GM21526 (cell line): ENCODE measurements around the gene FHIT.
A peak's percentile ranks its signal among the peaks of the same experiment; 100 is the strongest.
"Not testable (repeated sequence)": the region's sequence is repeated elsewhere in the genome, so short reads cannot be mapped to it uniquely, and the experiment has no call there.

Source experiments
- ATAC-seq: cut with Tn5 transposase; IDR thresholded peaks from one replicate; pipeline ENCODE4 v1.9.1; 2021; ENCODE audit warnings: moderate library complexity; ENCODE audit not compliant: unreplicated experiment, low FRiP score

FHIT gene

GRCh38 chr3:61231693-61232092, 19.6 kb downstream of the FHIT start:
- no peak for ATAC-seq

GRCh38 chr3:61227799-61228198, 23.5 kb downstream of the FHIT start:
- ATAC-seq = no peak

GRCh38 chr3:61226166-61226686, 25.0 kb downstream of the FHIT start:
- no peak for ATAC-seq

- ATAC-seq = no peak
Measured at GRCh38 chr3:61224823-61225222, 26.4 kb downstream of the FHIT start.

GRCh38 chr3:61223451-61223850, 27.8 kb downstream of the FHIT start:
- ATAC-seq = no peak

GRCh38 chr3:61222467-61222866, 28.8 kb downstream of the FHIT start:
- no peak for ATAC-seq

- no peak for ATAC-seq
Measured at GRCh38 chr3:61221759-61222362, 29.4 kb downstream of the FHIT start.

- ATAC-seq = no peak
Measured at GRCh38 chr3:61218504-61218903, 32.7 kb downstream of the FHIT start.

GRCh38 chr3:61216171-61216570, 35.1 kb downstream of the FHIT start:
- ATAC-seq = not testable (repeated sequence)

- no peak for ATAC-seq
Measured at GRCh38 chr3:61202086-61202485, 49.2 kb downstream of the FHIT start.

- ATAC-seq = no peak
Measured at GRCh38 chr3:61201071-61201470, 50.2 kb downstream of the FHIT start.

- no peak for ATAC-seq
Measured at GRCh38 chr3:61200270-61200669, 51.0 kb downstream of the FHIT start.

- no peak for ATAC-seq
Measured at GRCh38 chr3:61199843-61200242, 51.4 kb downstream of the FHIT start.

GRCh38 chr3:61194892-61195538, 56.2 kb downstream of the FHIT start:
- no peak for ATAC-seq

- ATAC-seq = no peak
Measured at GRCh38 chr3:61192222-61192621, 59.0 kb downstream of the FHIT start.

- not testable (repeated sequence) for ATAC-seq
Measured at GRCh38 chr3:61190205-61190604, 61.0 kb downstream of the FHIT start.

- no peak for ATAC-seq
Measured at GRCh38 chr3:61186030-61186429, 65.2 kb downstream of the FHIT start.

GRCh38 chr3:61184956-61185355, 66.3 kb downstream of the FHIT start:
- ATAC-seq = no peak

- no peak for ATAC-seq
Measured at GRCh38 chr3:61182662-61183061, 68.6 kb downstream of the FHIT start.

- ATAC-seq = peak; percentile 91
Measured at GRCh38 chr3:61181874-61182273, 69.4 kb downstream of the FHIT start.

GRCh38 chr3:61180206-61180605, 71.0 kb downstream of the FHIT start:
- ATAC-seq = no peak

GRCh38 chr3:61178167-61178566, 73.1 kb downstream of the FHIT start:
- ATAC-seq = no peak
